ENCODE measurements around the gene DHRS4L2.
A peak's percentile ranks its signal among the peaks of the same experiment; 100 is the strongest.
"Not testable (repeated sequence)": the region's sequence is repeated elsewhere in the genome, so short reads cannot be mapped to it uniquely, and the experiment has no call there.

DHRS4L2 gene

GRCh38 chr14:23988607-23989363, at the start of gene DHRS4L2:
Gene DHRS4L2 (plus strand): TSS chr14:23988929. CDS start chr14:23988948, 19 bp downstream.
- DNase-seq (ENCODE audit: low read depth): peak; percentile 66

- no peak for DNase-seq (ENCODE audit: low read depth)
Measured at GRCh38 chr14:23939607-23940326, 49.0 kb upstream of the DHRS4L2 start.

- no peak for DNase-seq (ENCODE audit: low read depth)
Measured at GRCh38 chr14:23941230-23941629, 47.5 kb upstream of the DHRS4L2 start.

- no peak for DNase-seq (ENCODE audit: low read depth)
Measured at GRCh38 chr14:23941669-23942068, 47.1 kb upstream of the DHRS4L2 start.

GRCh38 chr14:23942587-23942986, 46.1 kb upstream of the DHRS4L2 start:
- no peak for DNase-seq (ENCODE audit: low read depth)

- not testable (repeated sequence) for DNase-seq (ENCODE audit: low read depth)
Measured at GRCh38 chr14:23949069-23949468, 39.7 kb upstream of the DHRS4L2 start.

- no peak for DNase-seq (ENCODE audit: low read depth)
Measured at GRCh38 chr14:23950411-23951135, 38.2 kb upstream of the DHRS4L2 start.

GRCh38 chr14:23951136-23951466, 37.6 kb upstream of the DHRS4L2 start:
- DNase-seq (ENCODE audit: low read depth): not testable (repeated sequence)

GRCh38 chr14:23951590-23952201, 37.0 kb upstream of the DHRS4L2 start:
- no peak for DNase-seq (ENCODE audit: low read depth)

GRCh38 chr14:23953116-23953463, 35.6 kb upstream of the DHRS4L2 start:
- DNase-seq (ENCODE audit: low read depth): not testable (repeated sequence)

- DNase-seq (ENCODE audit: low read depth): peak; percentile 64
Measured at GRCh38 chr14:23953464-23954278, 35.1 kb upstream of the DHRS4L2 start, which contains the start of gene DHRS4. Gene DHRS4 (plus strand): TSS chr14:23953770. CDS start chr14:23953789, 19 bp downstream.

GRCh38 chr14:23954279-23954614, 34.5 kb upstream of the DHRS4L2 start:
- DNase-seq (ENCODE audit: low read depth): not testable (repeated sequence)

GRCh38 chr14:23954965-23955364, 33.8 kb upstream of the DHRS4L2 start:
- not testable (repeated sequence) for DNase-seq (ENCODE audit: low read depth)

- not testable (repeated sequence) for DNase-seq (ENCODE audit: low read depth)
Measured at GRCh38 chr14:23955811-23956210, 32.9 kb upstream of the DHRS4L2 start.

GRCh38 chr14:23957913-23958569, 30.7 kb upstream of the DHRS4L2 start:
- not testable (repeated sequence) for DNase-seq (ENCODE audit: low read depth)

- not testable (repeated sequence) for DNase-seq (ENCODE audit: low read depth)
Measured at GRCh38 chr14:23960899-23961298, 27.8 kb upstream of the DHRS4L2 start.

GRCh38 chr14:23961704-23962103, 27.0 kb upstream of the DHRS4L2 start:
- not testable (repeated sequence) for DNase-seq (ENCODE audit: low read depth)

GRCh38 chr14:23969130-23969480, 19.6 kb upstream of the DHRS4L2 start:
- not testable (repeated sequence) for DNase-seq (ENCODE audit: low read depth)

GRCh38 chr14:23969481-23970282, 19.0 kb upstream of the DHRS4L2 start:
- DNase-seq (ENCODE audit: low read depth): peak; percentile 42

- DNase-seq (ENCODE audit: low read depth): not testable (repeated sequence)
Measured at GRCh38 chr14:23970283-23970659, 18.5 kb upstream of the DHRS4L2 start.

All from activated T-helper 9 cell treated with anti-CD3 and anti-CD28 coated beads, Interleukin-2, amount 50 U/mL, for 16 hours (primary cell).